ENCODE data around the gene RHBDF1. TPM values are rescaled to one million over a fixed set of nuclear protein-coding genes. Genes with fewer than 3 reads are reported as not detected.

The RHBDF1 gene
- total RNA-seq, 4 donors from 2014 or later = 5.6 to 22.6 (median 9.1) TPM

GRCh38 chr16:91484-91883 lies 19.1 kb upstream of the RHBDF1 start:
- peaks cover 0 to 35% of the 10 kb centered on the region in 2 donors for H3K36me3 ChIP-seq
- H3K27me3 ChIP-seq = no peaks in the 10 kb centered on the region
- peak overlapping the region; percentile 58 to 81 (median 78) for H3K27ac ChIP-seq
- ATAC-seq (peak; percentile 72 to 82), DNase-seq (peak in 1 of 2 donors; percentile 70)
- H3K9me3 ChIP-seq = no peaks in the 10 kb centered on the region
- TF ChIP-seq, protein P1, sequence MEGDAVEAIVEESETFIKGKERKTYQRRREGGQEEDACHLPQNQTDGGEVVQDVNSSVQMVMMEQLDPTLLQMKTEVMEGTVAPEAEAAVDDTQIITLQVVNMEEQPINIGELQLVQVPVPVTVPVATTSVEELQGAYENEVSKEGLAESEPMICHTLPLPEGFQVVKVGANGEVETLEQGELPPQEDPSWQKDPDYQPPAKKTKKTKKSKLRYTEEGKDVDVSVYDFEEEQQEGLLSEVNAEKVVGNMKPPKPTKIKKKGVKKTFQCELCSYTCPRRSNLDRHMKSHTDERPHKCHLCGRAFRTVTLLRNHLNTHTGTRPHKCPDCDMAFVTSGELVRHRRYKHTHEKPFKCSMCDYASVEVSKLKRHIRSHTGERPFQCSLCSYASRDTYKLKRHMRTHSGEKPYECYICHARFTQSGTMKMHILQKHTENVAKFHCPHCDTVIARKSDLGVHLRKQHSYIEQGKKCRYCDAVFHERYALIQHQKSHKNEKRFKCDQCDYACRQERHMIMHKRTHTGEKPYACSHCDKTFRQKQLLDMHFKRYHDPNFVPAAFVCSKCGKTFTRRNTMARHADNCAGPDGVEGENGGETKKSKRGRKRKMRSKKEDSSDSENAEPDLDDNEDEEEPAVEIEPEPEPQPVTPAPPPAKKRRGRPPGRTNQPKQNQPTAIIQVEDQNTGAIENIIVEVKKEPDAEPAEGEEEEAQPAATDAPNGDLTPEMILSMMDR (IDR thresholded peaks at IDR 0.05 in 4 of 5, conservative IDR thresholded peaks at IDR 0.05 in 1 of 5) = no peak
- no peak for TF ChIP-seq POLR2A (IDR thresholded peaks at IDR 0.05)
- H3K4me3 ChIP-seq = no peak overlapping the region
- in situ Hi-C loops (cut with MboI; ENCODE audit: low sequenced_read_pairs in 4 of 4) (no loop called here), intact Hi-C loops (cut with DNase I; ENCODE audit: low total_unique reads) (no loop called here)
- H3K4me1 ChIP-seq = peaks cover 17 to 18% of the 10 kb centered on the region in 2 donors

DNA sequence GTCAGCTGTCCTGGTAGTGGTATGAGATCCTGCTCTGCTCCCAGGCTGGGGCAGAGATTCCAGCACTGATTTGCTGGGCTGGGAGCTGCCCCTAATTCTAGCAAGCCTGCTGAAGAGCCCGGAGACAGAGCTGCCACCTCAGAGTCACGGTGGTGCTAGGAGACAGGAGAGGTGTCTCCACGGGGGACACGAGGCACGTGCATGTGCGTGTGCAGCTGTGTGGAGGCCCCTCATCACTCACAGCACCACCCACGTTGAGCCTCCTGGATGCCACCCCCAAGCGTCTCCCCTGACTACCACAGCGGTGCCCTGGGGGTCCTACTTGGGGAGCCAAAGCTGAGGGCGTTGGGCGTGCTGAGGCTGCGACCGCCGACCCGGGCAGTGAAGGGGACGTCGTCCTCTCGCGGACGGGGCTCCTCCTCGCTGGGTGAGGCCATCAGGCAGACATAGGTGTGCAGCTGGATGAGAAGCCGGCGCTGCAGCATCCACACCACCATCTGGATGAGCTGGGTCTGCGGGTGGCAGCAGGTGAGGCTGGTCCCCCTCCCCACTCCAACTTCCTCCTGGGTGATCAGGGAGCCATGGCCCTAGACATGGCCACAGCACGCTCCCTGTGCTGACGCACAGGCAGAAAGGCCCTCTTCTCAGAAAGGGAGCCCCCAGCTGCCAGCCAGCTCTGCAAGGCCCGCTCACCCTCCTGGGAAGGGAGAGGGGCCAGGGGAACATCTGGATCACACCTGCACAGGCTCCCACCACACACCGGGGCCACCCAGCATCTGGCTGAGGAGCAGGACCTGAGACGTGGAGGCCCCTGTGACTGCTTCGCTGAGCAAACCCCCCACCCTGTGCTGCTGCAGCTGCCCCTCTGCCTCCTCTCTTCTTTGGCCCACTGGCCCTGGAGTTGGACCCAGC lies 17.2 kb upstream of the RHBDF1 start:
- Histone ChIP-seq H3K9me3 (no peaks in the 10 kb centered on the region), H3K4me3 (no peak overlapping the region), H3K36me3 (peaks cover 0 to 48% of the 10 kb centered on the region in 2 donors), H3K4me1 (peaks cover 30 to 31% of the 10 kb centered on the region in 2 donors), H3K27me3 (no peaks in the 10 kb centered on the region), H3K27ac (peak overlapping the region in 1 of 4 donors; percentile 79)
- in situ Hi-C loops (cut with MboI; ENCODE audit: low sequenced_read_pairs in 4 of 4) (no loop called here), intact Hi-C loops (cut with DNase I; ENCODE audit: low total_unique reads) (no loop called here)
- no peak for DNase-seq
- no peak for ATAC-seq
- TF ChIP-seq, protein P1 (IDR thresholded peaks at IDR 0.05 in 4 of 5, conservative IDR thresholded peaks at IDR 0.05 in 1 of 5) = no peak
- no peak for TF ChIP-seq POLR2A (IDR thresholded peaks at IDR 0.05)

GRCh38 chr16:88613-89012 lies 16.2 kb upstream of the RHBDF1 start:
- no peak for TF ChIP-seq POLR2A (IDR thresholded peaks at IDR 0.05)
- TF ChIP-seq, protein P1 (IDR thresholded peaks at IDR 0.05 in 4 of 5, conservative IDR thresholded peaks at IDR 0.05 in 1 of 5) = no peak
- in situ Hi-C loops (cut with MboI; ENCODE audit: low sequenced_read_pairs in 4 of 4) = no loop called here
- DNase-seq (no peak), ATAC-seq (no peak)
- intact Hi-C loops (cut with DNase I; ENCODE audit: low total_unique reads) = no loop called here
- H3K9me3 ChIP-seq = no peaks in the 10 kb centered on the region
- H3K36me3 ChIP-seq = peaks cover 0 to 48% of the 10 kb centered on the region in 2 donors
- no peak overlapping the region for H3K4me3 ChIP-seq
- no peak overlapping the region for H3K27ac ChIP-seq
- H3K27me3 ChIP-seq = no peaks in the 10 kb centered on the region
- H3K4me1 ChIP-seq = peaks cover 38% of the 10 kb centered on the region in 2 donors

GRCh38 chr16:86483-86952 lies 14.1 kb upstream of the RHBDF1 start:
- no peak for DNase-seq
- ATAC-seq = no peak
- H3K36me3 ChIP-seq = peaks cover 0 to 48% of the 10 kb centered on the region in 2 donors
- no peak for TF ChIP-seq POLR2A (IDR thresholded peaks at IDR 0.05)
- TF ChIP-seq, protein P1 (IDR thresholded peaks at IDR 0.05 in 4 of 5, conservative IDR thresholded peaks at IDR 0.05 in 1 of 5) = no peak
- H3K27ac ChIP-seq = peak overlapping the region in 2 of 4 donors; percentile 1 to 64
- intact Hi-C loops (cut with DNase I; ENCODE audit: low total_unique reads) (no loop called here), in situ Hi-C loops (cut with MboI; ENCODE audit: low sequenced_read_pairs in 4 of 4) (no loop called here)
- H3K9me3 ChIP-seq = no peaks in the 10 kb centered on the region
- H3K27me3 ChIP-seq = no peaks in the 10 kb centered on the region
- H3K4me3 ChIP-seq = no peak overlapping the region
- H3K4me1 ChIP-seq = peaks cover 30% of the 10 kb centered on the region in 2 donors
